HG02943 (cell line): ENCODE data around the gene NELFE.
"Not testable (repeated sequence)": the region's sequence is repeated elsewhere in the genome, so short reads cannot be mapped to it uniquely, and the experiment has no call there.

Experiments used
- ATAC-seq: cut with Tn5 transposase; IDR thresholded peaks from one replicate; pipeline ENCODE4 v1.9.1; 2021; ENCODE audit warnings: mild to moderate bottlenecking, low read depth, moderate library complexity; ENCODE audit not compliant: unreplicated experiment

Gene NELFE

DNA sequence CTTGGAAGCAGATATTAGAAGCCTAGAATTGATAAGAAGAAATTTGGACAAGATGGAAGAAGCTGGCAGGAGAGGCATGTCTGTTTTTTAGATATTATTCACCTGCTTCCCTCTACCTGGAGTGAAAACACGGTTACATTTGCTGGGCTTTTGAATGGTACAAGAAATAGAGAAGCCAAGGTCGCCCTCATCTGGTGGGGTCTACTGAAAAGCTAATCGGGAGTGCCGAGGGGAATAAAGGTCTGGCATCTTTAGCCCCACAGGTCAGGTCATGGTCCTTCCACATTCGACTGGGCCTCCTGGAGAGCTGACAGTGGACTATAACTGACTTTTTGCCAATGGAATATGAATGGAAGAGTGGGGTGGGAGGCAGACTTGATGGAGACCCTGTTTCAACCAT lies 35.8 kb downstream of the NELFE start:
- ATAC-seq = no peak

- no peak for ATAC-seq
Measured at GRCh38 chr6:31920811-31921210, 38.0 kb downstream of the NELFE start.

DNA sequence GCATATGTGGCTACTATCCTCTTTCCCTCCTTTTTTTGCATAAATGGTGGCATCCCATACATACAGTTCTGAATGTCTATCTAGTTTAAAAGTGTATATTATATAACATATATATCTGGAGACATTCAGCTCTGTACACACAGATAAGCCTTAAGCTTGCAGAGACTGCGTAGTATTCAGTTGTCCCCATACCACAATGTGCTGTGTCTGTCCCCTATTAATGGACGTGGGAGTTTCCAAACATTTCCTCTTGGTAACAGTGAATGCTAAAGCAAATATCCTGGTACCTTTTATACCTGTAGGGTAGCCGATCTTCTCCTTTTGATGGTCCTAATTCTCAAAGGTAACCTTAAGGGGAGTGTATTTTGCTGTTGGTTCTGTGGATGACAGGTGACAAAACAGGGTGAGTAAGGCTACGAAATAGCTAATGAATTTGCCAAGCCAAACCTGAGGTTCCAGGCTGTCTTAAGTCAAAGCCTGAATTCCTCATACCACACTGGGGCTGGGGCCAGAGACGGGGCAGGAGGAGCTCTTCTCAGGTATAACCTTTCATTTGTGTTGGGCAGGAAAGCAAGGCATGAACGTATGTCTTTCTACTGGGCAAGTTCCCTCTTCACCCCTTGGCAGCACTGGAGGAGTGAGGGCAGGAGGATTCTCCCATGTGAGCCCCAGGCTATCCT lies 39.0 kb downstream of the NELFE start:
- no peak for ATAC-seq

DNA sequence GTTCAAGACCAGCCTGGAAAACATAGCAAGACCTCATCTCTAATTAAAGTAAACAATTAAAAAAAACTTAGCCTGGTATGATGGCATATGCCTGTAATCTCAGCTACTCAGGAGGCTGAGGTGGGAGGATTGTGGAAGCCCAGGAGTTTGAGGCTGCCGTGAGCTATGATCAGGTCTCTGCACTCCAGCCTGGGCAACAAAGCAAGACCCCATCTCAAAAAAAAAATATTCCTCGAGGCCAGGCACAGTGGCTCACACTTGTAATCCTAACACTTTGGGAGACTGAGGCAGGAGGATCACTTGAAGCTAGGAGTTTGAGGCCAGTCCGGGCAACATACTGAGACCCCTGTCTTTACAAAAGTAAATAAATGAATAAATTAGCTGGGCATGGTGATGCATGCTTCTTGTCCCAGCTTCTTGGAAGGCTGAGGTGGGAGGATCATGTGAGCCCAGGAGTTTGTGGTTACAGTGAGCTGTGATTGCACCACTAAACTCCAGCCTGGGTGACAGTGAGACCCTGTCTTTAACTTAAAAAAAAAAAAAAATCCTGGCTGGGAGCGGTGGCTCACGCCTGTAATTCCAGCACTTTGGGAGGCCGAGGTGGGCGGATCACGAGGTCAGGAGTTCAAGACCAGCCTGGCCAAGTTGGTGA lies 40.6 kb downstream of the NELFE start:
- ATAC-seq = no peak

DNA sequence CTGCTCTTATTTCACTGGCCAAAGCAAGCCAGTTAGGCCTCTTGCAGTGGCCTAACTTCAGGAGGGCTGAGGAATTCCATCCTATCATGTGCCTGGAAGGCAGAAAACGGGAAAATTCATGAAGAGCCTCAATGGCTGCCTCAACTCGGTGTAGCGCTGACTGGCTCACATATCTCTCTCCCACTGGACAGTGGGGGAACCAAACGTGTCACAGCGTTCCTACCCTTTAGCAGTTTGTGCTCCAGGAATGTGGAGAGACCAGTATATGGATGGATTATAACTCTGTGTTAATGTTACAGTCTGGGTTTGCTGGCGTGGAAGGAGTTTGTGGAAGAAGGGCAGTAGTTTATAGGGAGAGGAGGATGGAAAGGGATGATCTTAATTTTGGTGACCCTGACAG lies 43.0 kb downstream of the NELFE start:
- ATAC-seq = no peak

GRCh38 chr6:31915351-31915750 lies 43.4 kb downstream of the NELFE start:
- no peak for ATAC-seq

GRCh38 chr6:31911826-31912585 lies 46.8 kb downstream of the NELFE start:
- ATAC-seq = no peak

- not testable (repeated sequence) for ATAC-seq
Measured at GRCh38 chr6:31909298-31909697, 49.5 kb downstream of the NELFE start.

DNA sequence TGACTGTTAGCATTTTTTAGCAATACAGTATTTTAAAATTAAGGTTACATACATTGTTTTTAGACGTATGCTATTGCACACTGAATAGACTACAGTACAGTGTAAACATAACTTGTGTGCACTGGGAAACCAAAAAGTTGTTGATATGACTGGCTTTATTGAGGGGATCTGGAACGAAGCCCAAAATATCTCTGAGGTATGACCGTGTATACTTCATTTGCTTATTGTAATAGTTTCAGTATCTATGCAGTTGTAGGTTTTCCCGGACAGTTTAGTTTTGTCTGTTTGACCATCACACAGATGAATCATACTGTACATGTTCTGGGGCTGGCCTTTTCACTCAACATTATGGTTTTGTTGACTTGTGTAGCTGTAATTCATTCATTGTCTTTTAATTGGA lies 50.0 kb downstream of the NELFE start:
- ATAC-seq = no peak

DNA sequence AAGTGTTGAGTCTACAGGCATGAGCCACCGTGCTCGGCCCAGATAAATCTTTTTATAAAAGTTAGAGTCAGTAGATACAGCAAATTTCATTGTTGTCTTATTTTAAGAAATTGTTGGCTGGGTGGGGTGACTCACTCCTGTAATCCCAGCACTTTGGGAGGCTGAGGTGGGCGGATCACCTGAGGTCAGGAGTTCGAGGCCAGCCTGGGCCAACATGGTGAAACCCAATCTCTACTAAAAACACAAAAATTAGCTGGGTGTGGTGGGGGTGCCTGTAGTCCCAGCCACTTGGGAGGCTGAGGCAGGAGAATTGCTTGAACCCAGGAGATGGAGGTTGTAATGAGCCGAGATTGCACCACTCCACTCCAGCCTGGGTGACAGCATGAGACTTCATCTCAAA lies 50.5 kb downstream of the NELFE start:
- not testable (repeated sequence) for ATAC-seq

- no peak for ATAC-seq
Measured at GRCh38 chr6:31907158-31907813, 51.5 kb downstream of the NELFE start.

DNA sequence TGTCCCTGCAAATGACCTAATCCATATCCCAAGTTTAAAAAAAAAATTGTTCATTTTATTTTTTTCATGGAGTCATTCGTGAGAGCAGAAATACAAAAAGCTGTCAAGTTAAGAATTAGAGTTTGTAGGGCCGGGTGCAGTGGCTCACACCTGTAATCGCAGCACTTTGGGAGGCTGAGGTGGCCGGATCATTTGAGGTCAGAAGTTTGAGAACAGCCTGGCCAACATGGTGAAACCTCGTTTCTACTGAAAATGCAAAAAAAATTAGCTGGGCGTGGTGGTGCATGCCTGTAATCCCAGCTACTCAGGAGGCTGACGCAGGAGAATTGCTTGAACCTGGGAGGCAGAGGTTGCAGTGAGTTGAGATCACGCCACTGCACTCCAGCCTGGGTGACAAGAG lies 52.0 kb downstream of the NELFE start:
- ATAC-seq = not testable (repeated sequence)

- no peak for ATAC-seq
Measured at GRCh38 chr6:31906122-31906521, 52.6 kb downstream of the NELFE start.

DNA sequence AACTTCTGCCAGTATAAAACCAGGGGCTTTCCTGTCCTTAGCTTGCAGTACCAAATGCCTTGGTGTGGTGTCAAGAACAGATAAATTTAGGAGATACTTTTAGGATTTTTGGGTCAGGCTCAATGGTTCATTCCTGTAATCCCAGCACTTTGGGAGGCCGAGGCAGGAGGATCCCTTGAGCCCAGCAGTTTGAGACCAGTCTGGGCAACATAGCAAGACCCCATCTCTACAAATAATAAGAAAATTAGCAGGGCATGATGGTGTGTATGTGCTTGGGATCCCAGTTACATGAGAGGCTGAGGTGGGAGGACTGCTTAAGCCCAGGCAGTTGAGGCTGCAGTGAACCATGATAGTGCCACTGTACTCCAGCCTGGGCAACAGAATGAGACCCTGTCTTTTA lies 53.7 kb downstream of the NELFE start:
- ATAC-seq = no peak

GRCh38 chr6:31903957-31904356 lies 54.8 kb downstream of the NELFE start:
- ATAC-seq = no peak
